ENCODE results near the gene XAGE1B.

- no peak for TF ChIP-seq POLR2A (IDR thresholded peaks at IDR 0.05)
- TF ChIP-seq, protein P1, sequence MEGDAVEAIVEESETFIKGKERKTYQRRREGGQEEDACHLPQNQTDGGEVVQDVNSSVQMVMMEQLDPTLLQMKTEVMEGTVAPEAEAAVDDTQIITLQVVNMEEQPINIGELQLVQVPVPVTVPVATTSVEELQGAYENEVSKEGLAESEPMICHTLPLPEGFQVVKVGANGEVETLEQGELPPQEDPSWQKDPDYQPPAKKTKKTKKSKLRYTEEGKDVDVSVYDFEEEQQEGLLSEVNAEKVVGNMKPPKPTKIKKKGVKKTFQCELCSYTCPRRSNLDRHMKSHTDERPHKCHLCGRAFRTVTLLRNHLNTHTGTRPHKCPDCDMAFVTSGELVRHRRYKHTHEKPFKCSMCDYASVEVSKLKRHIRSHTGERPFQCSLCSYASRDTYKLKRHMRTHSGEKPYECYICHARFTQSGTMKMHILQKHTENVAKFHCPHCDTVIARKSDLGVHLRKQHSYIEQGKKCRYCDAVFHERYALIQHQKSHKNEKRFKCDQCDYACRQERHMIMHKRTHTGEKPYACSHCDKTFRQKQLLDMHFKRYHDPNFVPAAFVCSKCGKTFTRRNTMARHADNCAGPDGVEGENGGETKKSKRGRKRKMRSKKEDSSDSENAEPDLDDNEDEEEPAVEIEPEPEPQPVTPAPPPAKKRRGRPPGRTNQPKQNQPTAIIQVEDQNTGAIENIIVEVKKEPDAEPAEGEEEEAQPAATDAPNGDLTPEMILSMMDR (IDR thresholded peaks at IDR 0.05): no peak
Measured at GRCh38 chrX:52563105-52563504, 46.2 kb upstream of the XAGE1B start.
